HCT116 (cell line): Measurements from ENCODE around the gene SAMD14. TPM values are rescaled to one million over a fixed set of nuclear protein-coding genes. Genes with fewer than 3 reads are reported as not detected.

Experiments
- ATAC-seq: fragments of 200-7000 bp; cut with Tn5 transposase; 2 replicates; pipeline ENCODE4 v1.9.1; 2020; ENCODE audit warnings: mild to moderate bottlenecking, moderate library complexity
- BruUV-seq: library from RNA; stranded (reverse); fragments of 400-500 nt; replicated peaks from 2 replicates; lab custom pipeline; 2021; lab: Mats Ljungman, UMichigan
- CTCF ChIA-PET: fragments of 300-600 bp; sonication (Branson Sonifier 250); formaldehyde crosslinking; loops from one replicate; lab custom pipeline; 2021; ENCODE audit warnings: antibody characterized with exemption; lab: Charles Lee
- POLR2A ChIA-PET: fragments of 300-600, 350-600 bp; sonication (Branson Sonifier 250); formaldehyde crosslinking; loops from one replicate; lab custom pipeline; 2021; ENCODE audit warnings: antibody characterized with exemption; lab: Charles Lee
- RAD21 ChIA-PET, 2 experiments: fragments of 300-600 bp; sonication (Branson Sonifier 250); formaldehyde crosslinking; loops; one replicate each; lab custom pipeline; 2023; ENCODE audit warnings: low total read pairs in 2 of 2; ENCODE audit not compliant: uncharacterized antibody in 2 of 2, unreplicated experiment in 2 of 2, low non-redundant PET in 1 of 2; lab: Charles Lee
- DNase-seq: peaks from one replicate; pipeline ENCODE4 v3.0.0-alpha.2; 2010; ENCODE audit warnings: low read depth, low spot score
- H2AFZ ChIP-seq: fragments of 200-600 bp; shearing (Covaris generic), sonication (generic); 2 replicates; pipeline ENCODE4 v1.6.1; 2017; ENCODE audit warnings: low read depth, mixed run types, mixed read lengths, antibody characterized with exemption, low read length; ENCODE audit not compliant: poor library complexity, severe bottlenecking
- H3K27ac ChIP-seq: 2 replicates; pipeline ENCODE4 v1.5.1; 2012; ENCODE audit warnings: low read depth, low read length
- H3K27me3 ChIP-seq: fragments of 200-600 bp; sonication (generic); 2 replicates; pipeline ENCODE4 v1.6.1; 2016; ENCODE audit warnings: mixed run types, low read length, mixed read lengths; ENCODE audit not compliant: insufficient read depth
- H3K36me3 ChIP-seq, 2 experiments: fragments of 200-500 bp in 1 of 2; fragments of 200-600 bp in 1 of 2; sonication (Bioruptor generic) in 1 of 2; sonication (generic) in 1 of 2; 2 replicates each; pipeline versions ENCODE4 v1.5.1 to v1.6.1; 2014 to 2016; ENCODE audit warnings: low read length in 2 of 2, inconsistent platforms in 1 of 2, mixed read lengths in 1 of 2, mixed run types in 1 of 2; ENCODE audit not compliant: insufficient read depth in 2 of 2, control insufficient read depth in 1 of 2
- H3K4me1 ChIP-seq, 2 experiments: fragments of 200-600 bp in 1 of 2; sonication (generic) in 1 of 2; 2 replicates each; pipeline versions ENCODE4 v1.5.1 to v1.6.1; 2012 to 2017; ENCODE audit warnings: low read length in 2 of 2, inconsistent platforms in 1 of 2, mild to moderate bottlenecking in 1 of 2, mixed read lengths in 1 of 2, mixed run types in 1 of 2, moderate library complexity in 1 of 2; ENCODE audit not compliant: insufficient read depth in 2 of 2, control insufficient read depth in 1 of 2
- H3K4me2 ChIP-seq: fragments of 200-600 bp; sonication (generic); 2 replicates; pipeline ENCODE4 v1.6.1; 2017; ENCODE audit warnings: mixed run types, low read length, mixed read lengths
- H3K4me3 ChIP-seq, 2 experiments: fragments of 200-600 bp in 1 of 2; sonication (generic) in 1 of 2; replicated peaks in 1 of 2; 2 replicates each; pipeline ENCODE4 v1.5.1; 2011 to 2016; ENCODE audit warnings: low read length in 2 of 2, control low read depth in 1 of 2, low read depth in 1 of 2, mild to moderate bottlenecking in 1 of 2, mixed read lengths in 1 of 2, mixed run types in 1 of 2
- H3K79me2 ChIP-seq: fragments of 200-600 bp; sonication (generic); 2 replicates; pipeline ENCODE4 v1.6.1; 2017; ENCODE audit warnings: mild to moderate bottlenecking, mixed run types, low read length, moderate library complexity, mixed read lengths; ENCODE audit not compliant: insufficient read depth
- H3K9ac ChIP-seq: fragments of 200-600 bp; sonication (generic); 2 replicates; pipeline ENCODE4 v1.6.1; 2016; ENCODE audit warnings: low read length, mixed read lengths
- H3K9me2 ChIP-seq: fragments of 200-600 bp; sonication (generic), shearing (Covaris generic); 2 replicates; pipeline ENCODE4 v1.6.1; 2017; ENCODE audit warnings: mixed run types, mild to moderate bottlenecking, moderate library complexity; ENCODE audit not compliant: insufficient read depth
- H3K9me3 ChIP-seq, 2 experiments: fragments of 200-500 bp in 1 of 2; fragments of 200-600 bp in 1 of 2; sonication (Bioruptor generic) in 1 of 2; sonication (generic) in 1 of 2; 2 replicates each; pipeline ENCODE4 v1.6.1; 2014 to 2017; ENCODE audit warnings: low read length in 2 of 2, mixed read lengths in 2 of 2, inconsistent platforms in 1 of 2, low read depth in 1 of 2, mild to moderate bottlenecking in 1 of 2, mixed run types in 1 of 2, moderate library complexity in 1 of 2; ENCODE audit not compliant: control insufficient read depth in 1 of 2, insufficient read depth in 1 of 2
- H4K20me1 ChIP-seq: fragments of 200-600 bp; sonication (generic), shearing (Covaris generic); 2 replicates; pipeline ENCODE4 v1.6.1; 2017; ENCODE audit warnings: mixed run types, mild to moderate bottlenecking, moderate library complexity; ENCODE audit not compliant: insufficient read depth
- CEBPB ChIP-seq: IDR thresholded peaks from 2 replicates; pipeline ENCODE4 v1.6.1; 2012; ENCODE audit warnings: low read depth
- EGR1 ChIP-seq: IDR thresholded peaks from 2 replicates; pipeline ENCODE4 v1.6.1; 2012; ENCODE audit warnings: low read depth
- ELF1 ChIP-seq: IDR thresholded peaks from 2 replicates; pipeline ENCODE4 v1.6.1; 2012; ENCODE audit warnings: low read depth, borderline replicate concordance
- JUND ChIP-seq: IDR thresholded peaks from 2 replicates; pipeline ENCODE4 v1.6.1; 2012
- POLR2AphosphoS5 ChIP-seq: IDR thresholded peaks from 2 replicates; pipeline ENCODE4 v1.6.1; 2011; ENCODE audit warnings: mild to moderate bottlenecking, low read depth, low read length, moderate library complexity
- RAD21 ChIP-seq: IDR thresholded peaks from 2 replicates; pipeline ENCODE4 v1.6.1; 2012; ENCODE audit warnings: low read depth, mild to moderate bottlenecking
- REST ChIP-seq: IDR thresholded peaks from 2 replicates; pipeline ENCODE4 v1.6.1; 2012; ENCODE audit warnings: low read depth
- SRF ChIP-seq: IDR thresholded peaks from 2 replicates; pipeline ENCODE4 v1.6.1; 2012; ENCODE audit warnings: low read depth
- TCF7L2 ChIP-seq: IDR thresholded peaks from 2 replicates; pipeline ENCODE4 v1.7.0; 2011; ENCODE audit warnings: borderline replicate concordance, inconsistent platforms; ENCODE audit not compliant: insufficient read depth, insufficient read length; ENCODE audit errors: extremely low read depth
- YY1 ChIP-seq: IDR thresholded peaks from 2 replicates; pipeline ENCODE4 v1.6.1; 2011; ENCODE audit warnings: low read length, low read depth, moderate library complexity, mild to moderate bottlenecking; ENCODE audit not compliant: insufficient replicate concordance; ENCODE audit errors: extremely low read depth
- intact Hi-C: fragments of 100-400 bp; cut with micrococcal nuclease; formaldehyde crosslinking; loops from 2 replicates; pipeline ENCODE4 v1.10.0; 2022
- total RNA-seq: library from RNA; stranded (reverse); gene quantifications from one replicate; pipeline ENCODE4 v1.2.1, GENCODE V29; 2021; ENCODE audit not compliant: unreplicated experiment

The SAMD14 gene
- total RNA-seq, 1 experiment from 2014 or later = 1.5 TPM

GRCh38 chr17:50088952-50089825 is 40.8 kb downstream of the SAMD14 start (continued):
- TF ChIP-seq EGR1 (no peak), POLR2AphosphoS5 (0 out of 2 replicates have a peak, but pooled peaks have one; percentile 5), ELF1 (no peak), TCF7L2 (no peak), SRF (no peak), RAD21 (no peak)
- TF ChIP-seq, all 23 proteins: peak for 2

- Histone ChIP-seq H3K27ac (no peak overlapping the region; the same call in 1 of the 2 replicates), H3K27me3 (no peaks in the 10 kb centered on the region), H3K4me3 (no peak overlapping the region), H3K4me1 (peaks cover 0 to 5% of the 10 kb centered on the region in 2 experiments; a peak in 2 of 4 replicates), H3K4me2 (no peak overlapping the region), H3K9ac (no peak overlapping the region), H3K36me3 (peaks cover 33 to 42% of the 10 kb centered on the region in 2 experiments; a peak in 3 of 4 replicates), H3K9me3 (no peaks in the 10 kb centered on the region), H3K79me2 (no peaks in the 10 kb centered on the region; the same call in 1 of the 2 replicates), H3K9me2 (no peaks in the 10 kb centered on the region), H4K20me1 (no peaks in the 10 kb centered on the region), H2AFZ (no peak overlapping the region)
- ChIA-PET CTCF (interaction anchor here (0.6 to 2.7 kb wide), 16 partner anchors 8 to 90 kb away, joined by 3 to 42 read pairs (median 4); partner anchors contain the start of gene ITGA3), RAD21 (interaction anchor here (0.7 to 2.1 kb wide), 8 partner anchors 23 to 91 kb away, joined by 3 to 10 read pairs (median 4); partner anchors contain the start of gene ITGA3 (in 1 of the 2)), POLR2A (interaction anchor here (0.9 to 2.1 kb wide), 7 partner anchors 10 to 90 kb away, joined by 3 to 6 read pairs (median 3); partner anchors contain the start of gene ITGA3)
- BruUV-seq = no TSS peak
- DNase-seq (no peak), ATAC-seq (no peak)
- intact Hi-C loops = loop anchor here (1.0 to 5.0 kb wide), 3 partner anchors 33 to 226 kb away; no protein-coding TSS in a partner anchor
- TF ChIP-seq JUND (0 out of 2 replicates have a peak, but pooled peaks have one; percentile 6), REST (no peak), YY1 (no peak), ELF1 (no peak), EGR1 (no peak), SRF (no peak), CEBPB (no peak)
Measured at GRCh38 chr17:50087912-50088405, 42.0 kb downstream of the SAMD14 start.
